RKO (cell line): Measurements from ENCODE around the gene HOXC6.
"Not testable (repeated sequence)": the region's sequence is repeated elsewhere in the genome, so short reads cannot be mapped to it uniquely, and the experiment has no call there.

Experiments
- DNase-seq: peaks from one replicate; pipeline ENCODE4 v3.0.0-alpha.2; 2016; ENCODE audit warnings: low spot score

HOXC6 gene

GRCh38 chr12:54041097-54041690 is 13.0 kb downstream of the HOXC6 start:
- no peak for DNase-seq

GRCh38 chr12:54042033-54042432 is 13.8 kb downstream of the HOXC6 start:
- DNase-seq: not testable (repeated sequence)

- no peak for DNase-seq
Observed at GRCh38 chr12:54042970-54043853, 15.0 kb downstream of the HOXC6 start.

- no peak for DNase-seq
Observed at GRCh38 chr12:54044425-54045103, 16.3 kb downstream of the HOXC6 start.

- DNase-seq: no peak
Observed at GRCh38 chr12:54045401-54045800, 17.2 kb downstream of the HOXC6 start.

- no peak for DNase-seq
Observed at GRCh38 chr12:54045868-54046521, 17.8 kb downstream of the HOXC6 start.

- no peak for DNase-seq
Observed at GRCh38 chr12:54046809-54047159, 18.5 kb downstream of the HOXC6 start.

GRCh38 chr12:54047160-54047963 is 19.1 kb downstream of the HOXC6 start:
- no peak for DNase-seq

GRCh38 chr12:54047964-54048303 is 19.7 kb downstream of the HOXC6 start:
- DNase-seq: no peak

GRCh38 chr12:54048406-54049093 is 20.3 kb downstream of the HOXC6 start:
- no peak for DNase-seq

GRCh38 chr12:54049108-54049507 is 20.9 kb downstream of the HOXC6 start:
- DNase-seq: no peak

GRCh38 chr12:54050482-54050810 is 22.2 kb downstream of the HOXC6 start:
- no peak for DNase-seq

GRCh38 chr12:54051026-54051842 is 23.0 kb downstream of the HOXC6 start:
- DNase-seq: no peak

- DNase-seq: no peak
Observed at GRCh38 chr12:54051874-54052437, 23.7 kb downstream of the HOXC6 start.

GRCh38 chr12:54052438-54053002 is 24.3 kb downstream of the HOXC6 start:
- no peak for DNase-seq

- DNase-seq: no peak
Observed at GRCh38 chr12:54053003-54053750, 24.9 kb downstream of the HOXC6 start.

GRCh38 chr12:54053751-54054741 is 25.8 kb downstream of the HOXC6 start, which contains the start of gene HOXC4:
Gene HOXC4, plus strand, starts transcription at chr12:54053835. Its CDS starts 88 bp downstream, at chr12:54053923.
- DNase-seq: no peak

GRCh38 chr12:54054742-54055194 is 26.5 kb downstream of the HOXC6 start:
- no peak for DNase-seq
